Measurements from ENCODE around the gene ARHGAP31. TPM values are rescaled to one million over a fixed set of nuclear protein-coding genes. Genes with fewer than 3 reads are reported as not detected.
"Not testable (repeated sequence)": the region's sequence is repeated elsewhere in the genome, so short reads cannot be mapped to it uniquely, and the experiment has no call there.

The ARHGAP31 gene
- total RNA-seq, 2 donors from 2014 or later = 5.7 to 7.9 TPM

DNA sequence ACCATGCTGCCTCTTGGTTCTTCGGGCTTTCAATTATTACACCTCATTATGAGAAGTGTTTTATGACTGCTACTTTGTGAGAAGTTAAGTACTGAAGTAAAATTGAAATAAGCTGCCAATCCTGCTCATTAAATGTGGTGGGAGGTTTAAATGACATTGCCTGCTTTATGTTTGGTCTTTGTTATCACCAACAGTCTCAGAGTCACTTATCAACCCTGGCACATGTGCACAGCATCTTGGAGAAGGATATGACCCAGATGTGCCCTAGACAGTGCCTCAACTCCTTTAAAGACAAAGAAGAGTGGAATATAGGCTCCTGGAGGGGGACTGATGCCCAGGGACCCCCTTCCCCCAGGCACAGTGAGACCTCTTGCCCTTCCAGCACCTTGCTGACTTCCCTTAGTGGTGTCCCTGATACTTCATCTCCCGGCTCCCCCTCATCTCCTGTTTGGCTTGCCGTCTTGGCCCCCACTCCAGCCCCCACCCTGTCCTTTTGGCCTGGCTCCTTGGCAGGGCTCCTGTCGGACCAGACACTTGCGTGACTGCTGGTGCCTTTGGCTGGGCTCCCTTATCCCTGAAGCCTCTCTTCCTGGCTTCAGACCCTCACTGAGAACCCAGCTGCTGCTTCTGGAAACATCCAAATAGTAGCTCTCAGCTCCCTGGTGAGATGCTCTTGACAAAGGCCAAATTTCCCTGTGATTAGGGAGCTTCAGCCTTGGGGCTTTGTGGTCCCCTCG is 39.8 kb downstream of the ARHGAP31 start:
- no peak for DNase-seq

DNA sequence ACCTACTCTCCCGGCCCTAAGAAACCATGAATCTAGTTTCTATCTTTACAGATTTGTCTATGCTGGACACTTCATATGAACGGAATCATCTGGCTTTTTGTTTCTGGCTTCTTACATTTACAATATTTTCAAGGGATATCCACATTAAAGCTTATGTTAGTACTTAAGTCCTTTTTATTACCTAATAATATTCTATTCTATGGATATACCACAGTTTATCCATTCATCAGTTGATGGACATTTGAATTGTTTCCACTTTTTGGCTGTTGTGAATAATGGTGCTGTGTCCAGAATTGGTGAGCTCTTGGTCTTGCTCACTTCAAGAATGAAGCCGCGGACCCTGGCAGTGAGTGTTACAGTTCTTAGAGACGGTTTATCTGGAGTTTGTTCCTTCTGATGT is 42.6 kb downstream of the ARHGAP31 start:
- Histone ChIP-seq H3K9me3 (no peaks in the 10 kb centered on the region), H3K4me1 (no peaks in the 10 kb centered on the region), H3K27ac (no peak overlapping the region), H3K4me3 (no peak overlapping the region), H3K27me3 (no peaks in the 10 kb centered on the region), H3K36me3 (replicated peaks in 1 of 2; ENCODE audit: insufficient read depth in 1 of 2, low read depth in 2 of 2) (no peaks in the 10 kb centered on the region)
- TF ChIP-seq, protein P1, sequence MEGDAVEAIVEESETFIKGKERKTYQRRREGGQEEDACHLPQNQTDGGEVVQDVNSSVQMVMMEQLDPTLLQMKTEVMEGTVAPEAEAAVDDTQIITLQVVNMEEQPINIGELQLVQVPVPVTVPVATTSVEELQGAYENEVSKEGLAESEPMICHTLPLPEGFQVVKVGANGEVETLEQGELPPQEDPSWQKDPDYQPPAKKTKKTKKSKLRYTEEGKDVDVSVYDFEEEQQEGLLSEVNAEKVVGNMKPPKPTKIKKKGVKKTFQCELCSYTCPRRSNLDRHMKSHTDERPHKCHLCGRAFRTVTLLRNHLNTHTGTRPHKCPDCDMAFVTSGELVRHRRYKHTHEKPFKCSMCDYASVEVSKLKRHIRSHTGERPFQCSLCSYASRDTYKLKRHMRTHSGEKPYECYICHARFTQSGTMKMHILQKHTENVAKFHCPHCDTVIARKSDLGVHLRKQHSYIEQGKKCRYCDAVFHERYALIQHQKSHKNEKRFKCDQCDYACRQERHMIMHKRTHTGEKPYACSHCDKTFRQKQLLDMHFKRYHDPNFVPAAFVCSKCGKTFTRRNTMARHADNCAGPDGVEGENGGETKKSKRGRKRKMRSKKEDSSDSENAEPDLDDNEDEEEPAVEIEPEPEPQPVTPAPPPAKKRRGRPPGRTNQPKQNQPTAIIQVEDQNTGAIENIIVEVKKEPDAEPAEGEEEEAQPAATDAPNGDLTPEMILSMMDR (IDR thresholded peaks at IDR 0.05) = no peak
- no peak for TF ChIP-seq POLR2A (IDR thresholded peaks at IDR 0.05)
- intact Hi-C loops (cut with DNase I) = no loop called here
- no peak for DNase-seq
- no peak for ATAC-seq
- 89 to 93% methylated on average over 5 of the region's 5 CpGs for WGBS, 2 donors

More for the DNA sequence above, 39.8 kb downstream of the ARHGAP31 start:
- Histone ChIP-seq H3K4me1 (no peaks in the 10 kb centered on the region), H3K27me3 (no peaks in the 10 kb centered on the region), H3K27ac (no peak overlapping the region), H3K36me3 (replicated peaks in 1 of 2; ENCODE audit: insufficient read depth in 1 of 2, low read depth in 2 of 2) (no peaks in the 10 kb centered on the region), H3K4me3 (no peak overlapping the region), H3K9me3 (no peaks in the 10 kb centered on the region)
- no peak for TF ChIP-seq POLR2A (IDR thresholded peaks at IDR 0.05)
- TF ChIP-seq, protein P1 (IDR thresholded peaks at IDR 0.05) = no peak
- WGBS, 2 donors = 77 to 86% methylated on average over 6 of the region's 6 CpGs
- ATAC-seq = no peak
- intact Hi-C loops (cut with DNase I) = no loop called here

DNA sequence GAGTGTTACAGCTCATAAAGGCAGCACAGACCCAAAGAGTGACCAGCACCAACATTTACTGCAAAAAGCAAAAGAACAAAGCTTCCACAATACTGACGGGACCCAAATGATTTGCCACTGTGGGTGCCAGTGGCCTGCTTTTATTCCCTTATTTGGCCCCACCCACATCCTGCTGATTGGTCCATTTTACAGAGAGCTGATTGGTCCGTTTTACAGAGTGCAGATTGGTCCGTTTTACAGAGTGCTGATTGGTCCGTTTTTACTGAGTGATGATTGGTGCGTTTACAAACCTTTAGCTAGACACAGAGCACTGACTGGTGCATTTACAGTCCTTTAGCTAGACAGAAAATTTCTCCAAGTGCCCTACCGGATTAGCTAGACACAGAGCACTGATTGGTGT is 43.2 kb downstream of the ARHGAP31 start:
- H3K27me3 ChIP-seq; ATAC-seq; H3K36me3 ChIP-seq (replicated peaks in 1 of 2; ENCODE audit: insufficient read depth in 1 of 2, low read depth in 2 of 2); H3K9me3 ChIP-seq; H3K27ac ChIP-seq; H3K4me3 ChIP-seq; H3K4me1 ChIP-seq; DNase-seq; intact Hi-C loops (cut with DNase I): not testable (repeated sequence)
- 88 to 90% methylated on average over 6 of the region's 6 CpGs for WGBS, 2 donors

DNA sequence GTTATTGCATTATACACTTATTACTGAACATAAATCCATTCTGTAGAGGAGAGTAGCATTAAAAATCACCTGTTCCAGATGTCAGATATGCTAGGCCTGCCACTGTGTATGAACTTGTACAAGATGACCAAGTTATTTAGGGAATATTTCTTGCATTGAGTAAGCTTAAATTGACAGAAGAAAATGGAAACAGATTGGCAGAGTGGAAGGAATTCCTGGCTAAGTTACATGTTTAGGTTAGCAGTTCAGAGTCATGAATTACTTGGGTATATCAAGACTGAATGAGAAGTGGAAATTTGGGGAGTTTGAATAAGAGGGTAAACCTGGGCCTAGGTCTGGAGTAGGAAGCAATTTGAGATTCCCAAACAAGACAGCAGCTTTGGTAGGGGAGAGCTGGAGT is 44.6 kb downstream of the ARHGAP31 start:
- no peak overlapping the region for H3K4me3 ChIP-seq
- no peak overlapping the region for H3K27ac ChIP-seq
- intact Hi-C loops (cut with DNase I) = no loop called here
- no peak for DNase-seq
- no peaks in the 10 kb centered on the region for H3K9me3 ChIP-seq
- no peaks in the 10 kb centered on the region for H3K36me3 ChIP-seq (replicated peaks in 1 of 2; ENCODE audit: insufficient read depth in 1 of 2, low read depth in 2 of 2)
- no peaks in the 10 kb centered on the region for H3K4me1 ChIP-seq
- ATAC-seq = no peak
- TF ChIP-seq, protein P1 (IDR thresholded peaks at IDR 0.05) = no peak
- TF ChIP-seq POLR2A (IDR thresholded peaks at IDR 0.05) = no peak
- H3K27me3 ChIP-seq = no peaks in the 10 kb centered on the region

DNA sequence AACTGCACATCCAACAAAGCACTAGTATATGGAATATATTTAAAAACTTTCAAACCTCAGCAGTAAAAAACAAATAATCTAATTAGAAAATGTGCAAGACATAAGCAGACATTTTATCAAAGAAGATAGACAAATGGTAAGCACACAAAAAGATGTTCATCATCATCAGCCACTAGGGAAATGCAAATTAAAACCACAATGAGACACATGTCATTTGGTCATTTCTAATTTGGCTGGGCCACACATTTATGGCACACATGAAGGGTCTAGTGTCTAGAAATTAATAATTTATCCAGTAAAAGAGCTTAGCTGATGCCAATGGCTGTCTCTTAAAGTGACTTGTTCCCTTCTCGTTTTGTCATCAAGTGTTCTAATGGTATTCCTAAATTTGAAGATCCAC is 45.8 kb downstream of the ARHGAP31 start:
- intact Hi-C loops (cut with DNase I) = no loop called here
- Histone ChIP-seq H3K27me3 (no peaks in the 10 kb centered on the region), H3K9me3 (no peaks in the 10 kb centered on the region), H3K27ac (no peak overlapping the region), H3K4me1 (no peaks in the 10 kb centered on the region), H3K36me3 (replicated peaks in 1 of 2; ENCODE audit: insufficient read depth in 1 of 2, low read depth in 2 of 2) (no peaks in the 10 kb centered on the region), H3K4me3 (no peak overlapping the region)
- TF ChIP-seq, protein P1 (IDR thresholded peaks at IDR 0.05) = no peak
- TF ChIP-seq POLR2A (IDR thresholded peaks at IDR 0.05) = no peak
- 65 to 74% methylated on average over 1 of the region's 1 CpG for WGBS, 2 donors
- ATAC-seq (no peak), DNase-seq (no peak)
